Right ventricle myocardium superior (tissue), 1 donor: Measurements from ENCODE around the gene CAVIN3. TPM values are rescaled to one million over a fixed set of nuclear protein-coding genes. Genes with fewer than 3 reads are reported as not detected.

ENCODE experiments used
- ATAC-seq: fragments of 200-7000 bp; cut with Tn5 transposase; one replicate; pipeline ENCODE4 v1.9.1; 2020; ENCODE audit warnings: mild to moderate bottlenecking; ENCODE audit not compliant: poor library complexity
- DNase-seq: peaks from one replicate; pipeline ENCODE4 v3.0.0-alpha.2; 2020
- intact Hi-C: fragments of 100-400 bp; cut with DNase I; formaldehyde crosslinking; loops from one replicate; pipeline ENCODE4 v1.11.2; 2022
- total RNA-seq: library from RNA; stranded (reverse); fragmentation: NEBNext Ultra II Directional; extraction: Animal tissue kit (Norgen Biotek cat#: 25700); gene quantifications from one replicate; pipeline ENCODE4 v1.2.1, GENCODE V29; 2021
- donor health status: DM: no; HTN: yes; CAD: no; lungs with severe emphysema.

Gene CAVIN3
- total RNA-seq, 1 donor from 2014 or later, result 33.9 TPM

DNA sequence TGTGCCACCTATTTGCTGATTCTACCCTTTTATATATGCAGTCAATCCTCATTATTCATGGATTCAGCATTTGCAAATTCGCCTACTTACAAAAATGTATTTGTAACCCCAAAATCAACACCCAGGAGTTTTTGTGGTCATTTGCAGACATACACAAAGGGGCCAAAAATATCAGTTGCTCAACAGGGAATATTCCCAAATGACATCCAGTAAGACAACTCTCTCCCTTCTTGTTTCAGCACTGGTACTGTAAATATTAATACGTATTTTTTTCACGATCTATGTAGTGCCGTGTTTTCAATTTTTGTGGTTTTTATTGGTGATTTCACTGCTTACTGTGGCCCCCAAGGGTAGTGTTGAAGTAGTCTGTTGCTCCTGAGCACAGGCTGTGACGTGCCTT lies 11.8 kb upstream of the CAVIN3 start:
- DNase-seq (no peak), ATAC-seq (no peak)
- intact Hi-C loops, result no loop called here

DNA sequence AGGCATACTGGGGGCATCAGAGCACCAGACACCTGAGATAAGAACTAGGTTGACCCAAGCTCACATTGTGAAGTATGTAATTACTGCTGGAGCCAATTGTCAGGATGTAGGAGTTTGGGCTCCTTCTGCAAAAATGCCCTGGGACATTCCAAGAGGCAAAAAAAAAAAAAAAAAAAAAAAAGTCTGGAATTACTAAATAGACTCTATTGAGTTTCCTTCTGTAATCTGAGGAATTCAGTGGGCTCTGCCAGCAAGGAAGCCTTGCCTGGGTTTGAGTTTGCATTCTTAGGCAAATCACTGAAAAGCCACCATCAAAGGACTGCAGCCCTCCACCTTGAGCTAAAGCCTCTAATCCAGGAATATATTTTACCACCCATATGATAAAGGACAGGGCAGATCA lies 8.0 kb upstream of the CAVIN3 start:
- intact Hi-C loops, result no loop called here
- DNase-seq, result no peak
- ATAC-seq, result no peak

DNA sequence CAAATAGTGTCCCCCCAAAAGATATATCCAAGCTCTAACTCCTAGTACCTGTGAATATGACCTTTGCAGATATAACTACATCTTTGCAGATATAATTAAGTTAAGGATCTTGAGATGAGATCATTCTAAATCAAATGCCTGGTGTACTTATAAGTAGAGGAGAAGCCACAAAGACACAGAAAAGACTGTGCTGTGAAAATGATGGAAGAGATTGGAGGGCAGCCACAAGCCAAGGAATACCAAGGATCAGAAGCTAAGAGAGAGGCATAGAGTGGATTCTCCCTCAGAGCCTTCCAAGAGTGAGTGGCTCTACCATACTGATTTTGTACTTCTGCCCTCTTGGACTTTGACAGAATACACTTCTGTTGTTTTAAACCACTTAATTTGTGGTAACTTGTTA lies 7.5 kb upstream of the CAVIN3 start:
- intact Hi-C loops, result no loop called here
- DNase-seq, result no peak
- no peak for ATAC-seq

DNA sequence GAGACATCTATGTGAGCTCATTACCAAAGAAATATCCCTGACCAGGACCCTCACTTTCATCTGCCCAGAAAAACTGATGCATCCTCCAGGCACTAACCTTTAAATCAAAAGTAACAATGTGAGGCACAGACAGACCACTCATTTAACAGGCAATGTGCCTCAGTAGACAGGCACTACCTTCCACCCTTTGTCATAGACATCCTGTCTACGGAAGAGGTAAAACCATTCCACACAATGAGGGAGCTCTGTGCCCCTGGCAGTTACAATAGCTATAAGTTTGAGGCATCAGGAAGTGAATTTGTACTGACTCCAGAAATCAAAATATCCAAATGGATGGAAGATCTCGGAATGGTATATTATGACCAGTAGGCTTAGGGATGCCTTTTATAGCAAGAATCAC lies 6.7 kb upstream of the CAVIN3 start:
- intact Hi-C loops, result no loop called here
- no peak for ATAC-seq
- DNase-seq, result no peak

DNA sequence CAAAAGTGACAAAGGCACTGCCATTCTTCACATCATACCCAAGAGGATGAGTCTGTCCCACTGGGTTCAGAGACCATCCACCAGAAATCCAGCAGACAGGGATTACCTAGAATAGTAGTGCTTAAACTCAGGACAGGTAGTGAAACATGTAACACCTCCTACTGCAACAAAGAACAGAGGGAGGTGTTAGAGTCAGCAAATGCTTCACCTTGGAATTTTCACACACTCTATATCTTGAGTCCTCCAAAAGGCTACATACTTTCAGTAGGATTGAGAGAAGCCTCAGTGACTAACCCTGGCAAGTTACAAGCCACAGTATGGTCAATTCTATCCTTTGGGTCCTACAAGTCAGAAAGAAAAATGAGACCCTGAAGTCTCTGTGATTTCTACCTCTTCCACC lies 6.0 kb upstream of the CAVIN3 start:
- ATAC-seq, result no peak
- intact Hi-C loops, result no loop called here
- DNase-seq, result no peak

DNA sequence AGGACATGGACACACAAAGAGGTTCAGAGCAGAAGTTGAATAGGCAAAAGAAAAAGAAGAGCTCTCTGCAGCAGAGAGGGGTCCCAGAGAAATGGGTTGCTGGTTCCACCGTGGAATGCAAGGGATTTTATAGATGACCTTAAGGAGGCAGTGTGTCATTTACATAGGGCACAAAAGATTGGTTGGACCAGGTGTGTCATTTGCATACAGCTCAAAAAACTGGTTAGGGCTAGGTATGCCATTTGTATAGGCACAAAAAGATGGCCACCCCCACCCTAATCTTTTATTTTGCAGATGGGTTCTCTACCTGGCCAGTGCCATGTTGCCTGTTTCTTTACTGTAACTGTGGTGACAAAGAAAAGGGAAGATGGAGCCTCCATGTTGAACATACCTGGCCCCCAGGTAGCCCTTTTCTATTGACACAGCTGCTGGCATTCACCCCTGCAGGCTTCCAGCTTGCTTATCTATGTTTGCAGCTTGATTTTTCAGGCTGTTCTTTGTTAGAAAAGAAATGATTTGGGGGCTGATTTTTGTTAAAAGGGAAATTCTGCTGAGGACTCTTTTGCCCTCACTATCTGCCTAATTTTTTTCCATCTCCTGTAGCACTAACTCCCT lies 3.1 kb upstream of the CAVIN3 start:
- no peak for ATAC-seq
- intact Hi-C loops, result no loop called here
- DNase-seq, result no peak

DNA sequence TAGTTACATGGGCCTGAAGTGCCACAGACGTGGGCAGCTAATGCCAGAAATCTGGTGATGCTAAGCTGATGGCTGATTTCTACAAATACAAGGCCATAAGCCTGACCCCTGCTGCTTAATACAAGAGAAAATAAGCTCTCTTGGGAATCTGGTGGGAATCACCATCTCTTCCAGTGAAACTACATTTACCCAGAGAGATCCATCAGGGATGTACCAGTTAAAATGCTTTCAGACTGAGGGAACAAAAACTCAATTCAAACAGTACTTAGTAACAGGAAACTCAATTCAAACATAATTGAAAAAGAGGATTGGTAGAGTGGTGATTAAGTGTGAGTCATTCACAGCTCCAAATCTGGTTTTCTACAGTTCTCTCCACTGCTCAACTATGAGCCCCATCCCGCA lies 1.7 kb upstream of the CAVIN3 start:
- no peak for ATAC-seq
- no peak for DNase-seq
- intact Hi-C loops, result no loop called here

DNA sequence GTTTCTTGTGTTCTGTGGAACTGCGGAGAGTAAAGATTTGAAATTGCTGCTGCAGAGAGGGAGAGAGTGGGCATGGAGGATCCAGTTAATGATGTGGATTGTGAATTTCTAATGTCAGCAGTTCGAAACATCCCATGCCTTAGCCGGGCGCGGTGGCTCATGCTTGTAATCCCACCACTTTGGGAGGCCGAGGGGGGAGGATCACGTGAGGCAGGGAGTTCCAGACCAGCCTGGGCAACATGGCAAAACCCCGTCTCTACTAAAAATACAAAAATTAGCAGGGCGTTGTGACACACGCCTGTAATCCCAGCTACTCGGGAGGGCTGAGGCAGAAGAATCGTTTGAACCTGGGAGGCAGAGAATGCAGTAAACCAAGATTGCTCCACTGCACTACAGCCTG lies 1.1 kb upstream of the CAVIN3 start:
- peak; percentile 48 for DNase-seq
- no peak for ATAC-seq
- intact Hi-C loops, result no loop called here

DNA sequence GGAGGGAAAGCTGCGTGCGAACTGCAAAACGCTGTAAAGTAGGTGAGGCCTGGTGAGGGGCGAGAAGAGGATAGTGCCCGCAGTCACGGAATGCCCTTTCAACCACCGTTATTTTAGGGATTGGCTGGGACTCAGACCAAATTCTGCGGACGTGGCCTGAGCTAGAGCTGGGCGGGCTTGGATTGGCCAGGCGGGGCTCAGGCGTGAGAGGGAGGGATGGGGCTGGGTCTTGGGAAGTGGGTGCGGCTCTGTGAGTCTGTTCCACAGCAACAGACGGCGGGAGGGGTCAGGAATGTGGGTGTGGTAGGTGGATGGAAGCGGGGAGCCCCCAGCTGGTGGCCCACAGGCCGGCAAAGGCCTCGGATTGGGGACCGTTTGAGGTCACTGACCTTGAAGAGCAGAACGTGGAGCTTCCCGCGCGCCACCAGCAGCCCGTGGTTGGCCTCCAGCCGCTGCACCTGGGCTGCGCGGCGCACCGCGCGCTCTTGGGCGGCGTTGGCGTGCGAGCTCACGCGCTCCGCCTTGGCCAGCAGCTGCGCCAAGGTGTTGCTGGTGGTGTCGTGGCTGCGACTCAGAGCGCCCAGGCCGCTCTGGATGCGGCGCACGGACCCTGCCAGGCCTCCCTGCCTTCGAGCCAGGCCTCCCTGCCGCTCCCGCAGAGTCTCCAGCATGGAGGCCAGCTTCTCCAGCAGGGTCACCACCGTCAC lies 444 bp downstream of the CAVIN3 start:
- ATAC-seq, result peak; percentile 91
- DNase-seq, result peak; percentile 95
- intact Hi-C loops, result loop anchor here (5.0 kb wide), 1 partner anchor 68 kb away; no protein-coding TSS in a partner anchor

DNA sequence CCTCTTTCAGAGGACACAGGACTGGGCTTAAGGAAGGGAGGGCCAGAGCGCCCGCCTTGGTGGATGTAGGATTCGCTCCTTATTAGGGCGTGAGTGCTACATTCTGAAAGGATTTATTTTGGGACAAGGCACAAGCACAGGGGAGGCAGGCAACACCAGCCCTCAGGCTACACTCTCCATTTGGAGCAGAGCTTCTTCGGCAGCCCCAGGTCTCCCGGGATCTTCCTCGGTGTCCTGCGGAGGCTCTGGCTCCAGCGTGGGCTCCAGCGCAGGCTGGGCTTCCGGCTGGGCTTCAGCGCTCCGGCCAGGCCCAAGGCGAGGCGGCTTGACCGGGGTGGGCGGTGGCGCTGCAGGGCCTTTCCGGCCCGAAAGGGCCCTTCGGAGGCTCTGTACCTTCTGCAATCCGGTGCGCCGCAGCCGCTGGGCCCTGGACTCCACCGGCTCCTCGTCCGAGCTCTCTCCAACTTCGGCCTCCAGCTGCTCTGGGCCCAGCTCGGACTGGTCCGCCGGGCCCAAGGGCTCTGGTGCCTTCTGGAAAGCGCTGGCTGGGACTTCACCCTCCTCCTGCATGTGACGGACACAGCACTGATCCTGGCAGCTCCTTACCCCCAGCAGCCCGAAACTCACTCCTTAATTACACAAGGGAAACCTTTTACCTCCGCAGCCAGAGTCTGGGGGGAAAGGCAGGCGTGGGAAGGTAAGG lies 1.1 kb downstream of the CAVIN3 start:
- ATAC-seq (peak; percentile 56), DNase-seq (peak; percentile 71)
- intact Hi-C loops, result loop anchor here (5.0 kb wide), 1 partner anchor 67 kb away; no protein-coding TSS in a partner anchor

DNA sequence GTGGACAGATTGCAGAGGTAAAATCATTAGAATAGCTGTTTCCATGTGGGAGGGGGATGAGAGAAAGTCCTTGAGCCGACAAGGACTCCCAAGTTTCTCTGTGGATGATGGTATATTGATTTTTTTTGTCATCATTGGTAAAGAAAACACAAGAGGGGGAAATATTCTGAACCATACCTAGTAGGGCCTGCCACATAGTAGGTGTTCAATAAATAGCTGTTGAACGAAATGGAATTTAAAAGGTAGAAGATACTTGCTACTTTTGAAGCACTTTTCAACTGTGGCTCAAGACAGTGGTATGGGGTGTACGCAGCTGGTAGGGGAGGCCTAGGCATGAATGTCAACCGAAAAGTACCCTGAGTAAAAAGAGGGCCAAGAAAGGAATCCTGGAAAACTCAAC lies 2.1 kb downstream of the CAVIN3 start:
- intact Hi-C loops, result loop anchor here (5.0 kb wide), 1 partner anchor 66 kb away; no protein-coding TSS in a partner anchor
- no peak for ATAC-seq

DNA sequence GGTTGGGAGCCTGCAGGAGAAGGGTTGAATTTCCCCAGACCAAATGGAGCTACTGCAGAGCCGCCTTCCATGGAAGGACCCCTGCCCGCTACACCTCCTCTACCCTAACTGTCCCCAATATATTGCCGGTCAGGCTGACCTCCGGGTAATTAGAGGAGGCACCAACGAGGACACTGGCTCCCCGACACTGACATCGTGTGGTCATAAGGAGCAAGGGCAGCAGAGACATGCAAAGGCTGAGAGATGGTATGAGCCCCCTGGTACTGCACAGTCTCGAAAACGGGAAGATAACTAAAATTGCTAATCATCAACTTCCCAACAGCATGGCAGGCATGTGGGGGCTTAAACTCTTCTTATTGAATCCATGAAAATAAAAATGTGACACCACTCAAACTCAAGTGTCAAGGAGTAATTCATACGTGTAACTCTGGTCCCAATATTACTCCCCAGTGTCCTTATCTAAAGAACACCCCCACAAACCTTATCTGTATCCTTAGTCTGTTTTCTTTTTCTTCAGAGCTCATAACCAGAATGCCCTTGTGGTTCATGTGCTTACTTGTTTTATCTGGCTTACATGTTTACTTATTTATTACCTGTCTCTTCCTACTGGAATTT lies 4.4 kb downstream of the CAVIN3 start:
- intact Hi-C loops, result loop anchor here (5.0 kb wide), 1 partner anchor 64 kb away; no protein-coding TSS in a partner anchor
- ATAC-seq, result peak; percentile 19
- DNase-seq, result peak; percentile 73

More for the DNA sequence above, 2.1 kb downstream of the CAVIN3 start:
- no peak for DNase-seq

DNA sequence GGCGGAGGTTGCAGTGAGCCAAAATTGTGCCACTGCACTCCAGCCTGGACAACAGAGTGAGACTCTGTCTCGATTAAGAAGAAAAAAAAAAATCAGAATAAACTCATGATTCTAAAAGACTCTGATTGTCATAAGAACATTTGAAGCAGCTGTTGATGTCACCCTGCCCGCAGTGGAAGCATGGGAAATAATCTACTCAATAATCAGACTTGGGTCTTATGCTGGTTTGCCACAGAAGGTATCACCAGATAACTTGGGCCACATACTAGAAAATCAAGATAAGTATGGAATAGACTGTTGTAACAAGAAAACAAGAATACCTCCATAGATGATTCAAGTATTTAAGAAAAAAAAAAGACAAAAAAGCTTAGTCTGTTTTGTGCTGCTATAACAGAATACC lies 8.2 kb downstream of the CAVIN3 start:
- intact Hi-C loops, result no loop called here
- DNase-seq, result no peak

DNA sequence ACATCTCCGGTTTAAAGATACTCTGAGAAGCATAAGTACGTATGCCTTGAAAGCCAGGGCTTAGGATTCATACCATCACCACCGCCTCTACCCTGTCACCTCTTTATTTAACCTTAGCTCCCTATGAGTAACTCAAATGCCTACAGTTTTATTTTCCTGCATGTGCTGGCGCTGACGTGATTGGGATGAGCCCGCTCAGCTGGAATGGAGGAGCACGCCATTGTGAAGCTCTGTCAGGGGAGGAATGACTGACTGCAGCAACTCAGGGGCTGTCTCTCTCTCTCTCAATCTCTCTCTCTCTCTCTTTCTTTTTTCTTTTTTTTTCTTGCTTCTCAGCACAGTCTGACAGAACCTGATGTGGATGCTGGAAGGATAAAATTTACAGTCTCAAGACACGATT lies 12.4 kb downstream of the CAVIN3 start:
- no peak for ATAC-seq
- no peak for DNase-seq
- intact Hi-C loops, result no loop called here

More for the DNA sequence above, 8.2 kb downstream of the CAVIN3 start:
- ATAC-seq, result no peak

DNA sequence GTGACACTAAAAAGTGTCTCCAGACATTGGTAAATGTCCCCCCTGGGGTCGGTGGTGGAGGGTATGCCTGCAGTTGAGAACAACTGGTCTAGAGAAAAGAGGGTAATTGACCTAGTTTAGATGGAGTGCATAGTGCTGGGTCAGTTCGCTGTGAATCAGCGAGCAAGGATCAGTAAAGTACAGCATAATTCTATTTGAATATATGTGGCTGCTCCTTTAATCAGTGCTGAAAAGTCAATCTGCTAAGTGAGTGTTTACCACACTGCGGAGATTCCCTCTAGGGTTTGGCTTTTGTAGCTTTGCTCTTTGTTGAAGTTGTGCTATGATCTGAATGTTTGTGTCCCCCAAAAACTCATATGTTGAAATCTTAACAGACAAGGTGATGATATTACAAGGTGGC lies 15.0 kb downstream of the CAVIN3 start:
- intact Hi-C loops, result no loop called here
- no peak for DNase-seq
- ATAC-seq, result no peak

DNA sequence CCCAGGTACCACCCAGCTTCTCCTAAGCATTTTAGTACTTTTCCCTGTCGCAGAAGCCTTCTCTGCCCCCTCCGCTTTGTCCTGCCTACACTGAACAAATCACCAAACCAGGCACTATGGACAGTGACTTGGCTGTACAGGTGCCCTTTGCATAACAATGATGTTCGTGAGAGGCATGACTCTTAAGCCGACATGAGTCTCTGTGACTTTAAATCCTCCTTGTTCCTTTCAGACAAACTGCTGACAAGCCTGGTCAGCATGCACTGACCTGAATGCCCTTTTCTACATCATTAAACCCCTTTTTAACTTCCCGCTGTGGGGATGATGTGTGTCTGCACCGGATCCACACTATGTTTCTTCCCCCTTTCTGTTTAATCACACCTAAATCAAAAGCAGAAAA lies 16.6 kb downstream of the CAVIN3 start:
- intact Hi-C loops, result no loop called here
- DNase-seq (no peak), ATAC-seq (no peak)

DNA sequence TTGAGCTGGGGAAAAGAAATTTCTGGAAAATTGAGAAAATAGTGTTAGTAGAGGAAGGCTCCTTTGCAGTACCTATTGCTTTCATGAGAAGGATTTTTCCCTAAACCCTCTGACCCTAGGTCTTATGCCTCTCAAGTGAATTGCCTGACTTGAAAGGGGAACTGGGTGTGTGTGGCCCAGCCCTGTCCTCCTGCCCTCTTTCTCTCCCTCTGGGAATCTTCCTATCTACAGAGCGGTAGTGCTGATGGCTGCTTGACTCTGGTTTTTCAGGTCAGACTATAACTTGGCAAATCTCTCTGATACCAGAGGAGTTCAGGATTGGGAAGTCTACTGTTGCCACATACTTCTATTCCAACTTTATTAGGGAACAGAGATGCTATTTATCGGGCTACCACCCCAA lies 19.2 kb downstream of the CAVIN3 start:
- ATAC-seq (no peak), DNase-seq (no peak)
- intact Hi-C loops, result no loop called here

DNA sequence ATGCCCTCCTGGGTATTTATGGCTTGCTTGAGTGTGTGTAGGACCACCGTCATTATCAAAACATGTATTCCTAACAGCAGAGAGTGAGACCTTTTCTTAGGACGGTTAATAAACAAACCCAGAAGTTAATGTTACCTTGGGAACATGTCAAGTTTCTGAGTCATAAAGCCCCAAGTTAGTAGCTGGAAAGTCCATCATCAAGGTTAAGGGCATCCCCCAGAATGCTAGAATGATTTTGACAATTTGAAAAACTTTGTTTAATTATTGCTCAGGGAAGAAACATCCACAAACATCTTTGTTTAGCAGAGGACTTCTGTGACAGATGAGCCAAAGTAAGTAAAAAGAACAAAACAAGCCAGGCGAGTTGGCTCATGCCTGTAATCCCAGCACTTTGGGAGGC lies 20.0 kb downstream of the CAVIN3 start:
- ATAC-seq, result no peak
- intact Hi-C loops, result no loop called here

DNA sequence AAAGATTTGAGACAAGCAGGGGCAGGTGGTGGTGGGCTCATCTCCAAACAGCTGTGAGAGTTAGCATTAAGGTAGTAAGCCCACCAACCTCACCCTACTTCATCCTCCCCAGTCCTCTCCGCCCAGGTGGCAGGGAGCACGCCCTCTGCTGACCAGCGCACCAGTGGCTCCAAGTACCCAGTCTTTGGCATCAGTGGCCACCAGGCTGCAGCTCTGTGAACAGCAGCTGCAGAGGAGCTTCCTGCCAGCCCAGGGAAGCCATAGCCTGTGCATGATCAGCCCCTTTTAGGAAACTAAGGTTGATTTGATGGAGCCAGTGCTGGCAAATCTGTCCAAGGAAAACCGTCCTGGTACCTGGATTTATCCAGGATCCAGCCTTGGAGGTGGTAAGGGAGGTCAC lies 21.7 kb downstream of the CAVIN3 start:
- intact Hi-C loops, result no loop called here
- ATAC-seq, result peak; percentile 81
- peak; percentile 47 for DNase-seq

More for the DNA sequence above, 20.0 kb downstream of the CAVIN3 start:
- DNase-seq, result no peak
